ENCODE results near the gene VEGFD.
A peak's percentile ranks its signal among the peaks of the same experiment; 100 is the strongest.

VEGFD gene

GRCh38 chrX:15335135-15336022 is 48.8 kb downstream of the VEGFD start, which contains the start of gene PIGA:
TSS of gene PIGA (minus strand) at chrX:15335523. CDS start at chrX:15331930, 3,593 bp downstream.
- peak; percentile 80 for DNase-seq (ENCODE audit: extremely low read depth, low read depth)
- TF ChIP-seq, protein P1, sequence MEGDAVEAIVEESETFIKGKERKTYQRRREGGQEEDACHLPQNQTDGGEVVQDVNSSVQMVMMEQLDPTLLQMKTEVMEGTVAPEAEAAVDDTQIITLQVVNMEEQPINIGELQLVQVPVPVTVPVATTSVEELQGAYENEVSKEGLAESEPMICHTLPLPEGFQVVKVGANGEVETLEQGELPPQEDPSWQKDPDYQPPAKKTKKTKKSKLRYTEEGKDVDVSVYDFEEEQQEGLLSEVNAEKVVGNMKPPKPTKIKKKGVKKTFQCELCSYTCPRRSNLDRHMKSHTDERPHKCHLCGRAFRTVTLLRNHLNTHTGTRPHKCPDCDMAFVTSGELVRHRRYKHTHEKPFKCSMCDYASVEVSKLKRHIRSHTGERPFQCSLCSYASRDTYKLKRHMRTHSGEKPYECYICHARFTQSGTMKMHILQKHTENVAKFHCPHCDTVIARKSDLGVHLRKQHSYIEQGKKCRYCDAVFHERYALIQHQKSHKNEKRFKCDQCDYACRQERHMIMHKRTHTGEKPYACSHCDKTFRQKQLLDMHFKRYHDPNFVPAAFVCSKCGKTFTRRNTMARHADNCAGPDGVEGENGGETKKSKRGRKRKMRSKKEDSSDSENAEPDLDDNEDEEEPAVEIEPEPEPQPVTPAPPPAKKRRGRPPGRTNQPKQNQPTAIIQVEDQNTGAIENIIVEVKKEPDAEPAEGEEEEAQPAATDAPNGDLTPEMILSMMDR (IDR thresholded peaks at IDR 0.05; ENCODE audit: low read depth, low read length, missing control alignments): no peak
- peak within 1 kb of the TSS; percentile 67 for H3K4me3 ChIP-seq (replicated peaks; ENCODE audit: low read depth, low read length)

- no peak for DNase-seq (ENCODE audit: extremely low read depth, low read depth)
- H3K4me3 ChIP-seq (replicated peaks; ENCODE audit: low read depth, low read length): peak overlapping the region; percentile 67
- TF ChIP-seq, protein P1 (IDR thresholded peaks at IDR 0.05; ENCODE audit: low read depth, low read length, missing control alignments): no peak
Measured at GRCh38 chrX:15334561-15334960, 49.7 kb downstream of the VEGFD start.

DNA sequence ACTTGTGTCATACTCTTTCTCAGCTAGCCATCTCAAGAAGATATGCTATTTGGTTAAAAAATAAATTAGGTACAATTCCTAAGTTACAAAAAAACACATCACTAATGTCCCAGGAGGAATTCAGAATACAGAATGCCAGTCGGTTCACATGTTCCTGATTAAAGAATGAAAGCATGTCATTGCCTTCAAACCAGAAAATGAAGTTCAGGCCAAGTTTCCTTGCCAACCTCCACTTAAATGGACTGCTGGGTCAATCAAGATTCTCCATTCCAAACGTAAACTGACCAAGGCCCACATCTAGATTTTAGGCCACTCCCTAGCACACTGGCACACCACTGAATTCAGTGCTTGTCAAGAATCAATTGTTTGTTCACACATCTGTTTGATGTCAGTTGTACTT is 55.4 kb downstream of the VEGFD start:
- TF ChIP-seq, protein P1 (IDR thresholded peaks at IDR 0.05; ENCODE audit: low read depth, low read length, missing control alignments): no peak
- DNase-seq (ENCODE audit: extremely low read depth, low read depth): no peak
- no peak overlapping the region for H3K4me3 ChIP-seq (replicated peaks; ENCODE audit: low read depth, low read length)

- TF ChIP-seq, protein P1 (IDR thresholded peaks at IDR 0.05; ENCODE audit: low read depth, low read length, missing control alignments): no peak
- H3K4me3 ChIP-seq (replicated peaks; ENCODE audit: low read depth, low read length): no peak overlapping the region
- no peak for DNase-seq (ENCODE audit: extremely low read depth, low read depth)
Measured at GRCh38 chrX:15328131-15328530, 56.1 kb downstream of the VEGFD start.

- DNase-seq (ENCODE audit: extremely low read depth, low read depth): no peak
- no peak overlapping the region for H3K4me3 ChIP-seq (replicated peaks; ENCODE audit: low read depth, low read length)
- TF ChIP-seq, protein P1 (IDR thresholded peaks at IDR 0.05; ENCODE audit: low read depth, low read length, missing control alignments): no peak
Measured at GRCh38 chrX:15322472-15322871, 61.7 kb downstream of the VEGFD start.

- no peak overlapping the region for H3K4me3 ChIP-seq (replicated peaks; ENCODE audit: low read depth, low read length)
- TF ChIP-seq, protein P1 (IDR thresholded peaks at IDR 0.05; ENCODE audit: low read depth, low read length, missing control alignments): no peak
- DNase-seq (ENCODE audit: extremely low read depth, low read depth): no peak
Measured at GRCh38 chrX:15322072-15322471, 62.1 kb downstream of the VEGFD start.

All from HFF-Myc (cell line).